HG03460 (cell line): ENCODE measurements around the gene SERF2.

Source experiments
- ATAC-seq: cut with Tn5 transposase; IDR thresholded peaks from one replicate; pipeline ENCODE4 v1.9.1; 2021; ENCODE audit not compliant: unreplicated experiment

The SERF2 gene

DNA sequence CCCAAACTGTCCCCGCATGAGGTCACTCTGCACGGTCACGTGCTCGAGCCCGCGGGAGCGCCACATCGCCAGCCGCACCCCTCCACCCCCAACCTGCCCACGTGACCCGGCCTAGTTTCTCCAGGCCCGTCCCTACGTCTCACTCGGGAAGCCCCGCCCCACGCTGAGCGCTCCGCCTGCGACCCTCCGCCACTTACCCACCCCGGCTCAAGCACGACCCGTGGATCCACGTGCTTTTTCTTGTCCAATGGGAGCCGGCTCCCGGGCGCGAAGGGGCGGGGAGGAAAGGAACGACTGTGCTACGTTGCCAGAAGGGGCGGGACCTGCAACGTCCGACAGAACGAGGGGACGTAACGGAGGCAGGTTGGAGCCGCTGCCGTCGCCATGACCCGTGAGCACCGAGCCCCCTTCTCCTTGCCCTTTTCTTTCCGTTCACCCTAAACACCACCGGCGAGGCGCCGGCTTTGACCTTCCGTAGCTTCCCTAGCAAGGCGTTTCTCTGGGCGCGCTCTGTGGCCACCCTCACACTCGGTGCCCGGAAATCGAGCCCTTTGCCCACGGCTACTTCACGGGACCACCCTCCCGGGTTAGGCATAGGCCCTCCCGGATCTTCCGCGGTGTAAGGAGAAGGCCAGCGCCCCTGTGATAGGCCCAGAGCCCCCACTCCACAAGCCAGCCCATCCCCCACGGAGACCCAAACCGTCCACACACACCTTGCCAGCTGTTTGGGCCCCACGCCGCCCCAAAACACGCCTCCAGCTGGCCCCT is at the start of gene SERF2:
SERF2 (plus strand) TSS at position 328 of the 768 bp plus-strand sequence; CDS start at position 385, 57 bp downstream.
- peak; percentile 91 for ATAC-seq

DNA sequence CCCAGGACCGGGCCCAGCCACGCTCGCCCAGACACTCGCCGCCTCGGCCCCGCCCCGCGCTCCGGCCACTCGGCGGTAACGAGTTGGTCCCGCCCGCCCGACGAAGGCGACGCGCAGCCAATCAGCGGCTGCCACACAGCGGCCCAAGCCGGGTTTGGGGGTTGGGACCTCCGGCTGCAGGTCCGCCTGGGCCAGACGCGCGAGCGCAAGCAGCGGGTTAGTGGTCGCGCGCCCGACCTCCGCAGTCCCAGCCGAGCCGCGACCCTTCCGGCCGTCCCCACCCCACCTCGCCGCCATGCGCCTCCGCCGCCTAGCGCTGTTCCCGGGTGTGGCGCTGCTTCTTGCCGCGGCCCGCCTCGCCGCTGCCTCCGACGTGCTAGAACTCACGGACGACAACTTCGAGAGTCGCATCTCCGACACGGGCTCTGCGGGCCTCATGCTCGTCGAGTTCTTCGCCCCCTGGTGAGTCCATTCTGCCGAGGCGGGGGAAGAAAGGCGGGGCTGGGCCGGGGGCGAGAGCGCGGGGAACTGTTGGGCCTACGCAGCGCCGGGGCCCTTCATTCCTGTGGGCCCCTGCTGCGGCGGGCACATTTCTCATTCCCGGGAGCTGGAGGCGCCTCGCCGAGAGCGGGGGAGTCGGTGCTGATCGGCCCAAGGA is 45.7 kb upstream of the SERF2 start, which contains the start of gene PDIA3:
PDIA3 (plus strand) TSS at position 194 of the 658 bp plus-strand sequence; CDS start at position 296, 102 bp downstream.
- peak; percentile 72 for ATAC-seq

DNA sequence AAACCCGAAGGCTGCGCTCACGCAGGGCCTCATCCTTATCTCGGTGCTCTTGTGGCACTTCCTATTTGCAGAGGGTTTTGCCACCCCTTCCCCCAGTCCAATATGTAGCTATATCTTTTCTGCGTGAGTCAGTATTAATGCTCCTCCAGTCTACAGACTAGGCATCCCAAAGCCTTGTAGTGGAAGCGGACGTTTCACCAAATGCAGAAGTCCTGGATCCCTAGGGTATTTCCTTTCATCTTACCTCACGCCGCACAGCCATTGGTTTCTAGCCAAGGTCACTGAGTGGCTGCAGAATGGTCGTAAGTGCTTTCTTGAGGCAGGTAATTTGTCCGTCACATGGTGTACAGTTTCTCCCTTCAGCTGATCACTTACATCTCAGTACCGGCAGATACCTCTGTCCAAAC is 45.2 kb upstream of the SERF2 start:
- ATAC-seq = peak; percentile 28

DNA sequence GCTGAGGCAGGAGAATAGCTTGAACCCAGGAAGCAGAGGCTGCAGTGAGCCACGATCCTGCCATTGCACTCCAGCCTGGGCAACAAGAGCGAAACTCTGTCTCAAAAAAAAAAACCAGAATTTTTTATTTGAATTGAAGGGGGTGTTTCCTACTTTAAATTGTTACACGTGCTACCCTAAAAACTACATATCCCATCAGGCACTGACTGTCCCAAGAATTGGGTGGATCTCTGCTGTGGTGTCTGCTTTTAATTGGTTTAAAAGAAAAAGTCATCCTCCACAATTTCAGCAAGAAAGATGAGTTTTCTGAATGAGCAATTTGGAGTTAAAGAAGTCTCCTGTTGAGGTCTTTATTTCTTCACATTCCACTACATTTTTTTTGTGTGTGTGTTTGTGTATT is 43.7 kb upstream of the SERF2 start:
- ATAC-seq = no peak

DNA sequence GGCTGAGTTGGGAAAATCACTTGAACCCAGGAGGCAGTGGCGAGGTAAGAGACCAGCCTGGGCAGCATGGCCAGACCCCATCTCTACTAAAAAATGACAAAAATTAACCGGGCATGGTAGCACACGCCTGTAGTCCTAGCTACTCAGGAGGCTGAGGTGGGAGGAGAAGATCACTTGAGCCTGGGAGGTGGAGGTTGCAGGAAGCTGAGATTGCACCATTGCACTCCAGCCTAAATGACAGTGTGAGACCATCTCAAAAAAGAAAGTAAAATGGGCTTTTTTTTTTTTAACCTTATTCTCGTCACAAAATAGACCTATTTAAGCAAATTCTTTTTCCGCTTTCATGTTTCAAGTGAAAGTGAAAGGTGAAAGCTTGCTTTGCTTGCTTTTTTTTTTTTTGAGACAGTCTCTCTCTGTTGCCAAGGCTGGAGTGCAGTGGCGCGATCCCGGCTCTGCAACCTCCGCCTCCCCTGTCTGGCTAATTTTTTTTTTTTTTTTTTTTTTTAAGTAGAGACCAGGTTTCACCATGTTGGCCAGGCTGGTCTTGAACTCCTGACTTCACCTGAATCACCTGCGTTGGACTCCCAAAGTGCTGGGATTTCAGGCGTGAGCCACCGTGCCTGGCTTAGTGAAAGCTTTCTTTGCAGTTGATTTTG is 42.3 kb upstream of the SERF2 start:
- peak; percentile 40 for ATAC-seq

DNA sequence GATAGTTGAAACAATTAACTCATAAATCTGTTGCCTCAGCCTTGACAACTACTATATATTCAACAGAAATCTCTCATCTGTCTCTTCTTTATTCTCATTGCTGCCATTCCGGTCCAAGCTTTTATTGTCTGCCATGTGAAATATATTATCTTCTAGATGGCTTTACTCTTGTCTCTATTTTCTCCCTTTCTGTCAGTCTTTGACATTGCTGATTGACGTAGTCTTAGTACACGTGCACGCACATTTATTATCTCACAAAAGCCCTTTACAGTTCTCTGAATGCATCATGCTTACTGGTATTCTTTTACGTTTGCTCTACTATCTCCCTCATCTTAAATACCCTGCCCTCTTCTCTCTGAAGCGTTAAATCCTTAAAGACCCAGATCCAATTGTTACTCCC is 40.2 kb upstream of the SERF2 start:
- no peak for ATAC-seq

DNA sequence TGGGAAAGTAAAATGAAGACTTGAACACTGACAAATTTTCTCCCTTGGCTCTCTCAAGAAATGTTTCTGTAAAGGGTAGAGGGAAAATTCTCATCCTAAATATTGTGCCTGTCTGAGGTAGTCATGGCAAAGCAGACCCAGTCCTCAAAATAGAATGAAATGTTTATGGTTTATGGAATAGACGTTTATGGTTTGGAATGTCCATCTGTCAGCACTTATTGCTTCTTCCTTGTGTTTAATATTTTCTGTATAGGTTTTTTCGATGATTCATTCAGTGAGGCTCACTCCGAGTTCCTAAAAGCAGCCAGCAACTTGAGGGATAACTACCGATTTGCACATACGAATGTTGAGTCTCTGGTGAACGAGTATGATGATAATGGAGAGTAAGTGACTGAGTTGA is 29.3 kb upstream of the SERF2 start:
- ATAC-seq = no peak

DNA sequence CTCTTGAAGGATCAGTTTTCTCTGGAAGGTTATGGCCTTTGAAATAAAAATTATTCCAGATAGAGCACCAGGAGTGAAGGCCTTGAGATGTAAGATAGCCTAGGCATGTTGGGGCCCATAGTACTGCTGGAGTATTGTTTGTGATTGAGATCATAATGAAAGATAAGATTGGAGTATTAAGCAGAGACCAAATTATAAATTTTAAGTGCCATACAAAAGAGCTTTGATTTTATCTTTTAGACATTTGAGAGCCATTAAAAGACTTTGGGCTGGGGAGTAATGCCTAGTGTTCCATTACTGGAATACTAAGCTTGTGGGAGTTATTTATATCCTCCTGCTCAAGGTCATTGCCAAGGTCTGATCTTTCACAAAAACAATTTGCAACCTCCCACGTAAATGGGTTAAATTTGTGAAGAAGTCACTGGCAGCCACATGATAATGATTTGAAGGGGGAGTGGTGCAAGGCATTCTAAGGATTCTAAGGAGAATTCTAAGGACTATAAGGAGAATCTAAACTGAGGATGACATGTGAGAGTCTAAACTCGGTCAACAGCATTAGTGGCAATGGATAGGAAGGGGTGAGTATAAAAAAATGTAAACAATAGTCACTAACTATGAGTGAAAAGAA is 28.2 kb upstream of the SERF2 start:
- ATAC-seq = no peak

DNA sequence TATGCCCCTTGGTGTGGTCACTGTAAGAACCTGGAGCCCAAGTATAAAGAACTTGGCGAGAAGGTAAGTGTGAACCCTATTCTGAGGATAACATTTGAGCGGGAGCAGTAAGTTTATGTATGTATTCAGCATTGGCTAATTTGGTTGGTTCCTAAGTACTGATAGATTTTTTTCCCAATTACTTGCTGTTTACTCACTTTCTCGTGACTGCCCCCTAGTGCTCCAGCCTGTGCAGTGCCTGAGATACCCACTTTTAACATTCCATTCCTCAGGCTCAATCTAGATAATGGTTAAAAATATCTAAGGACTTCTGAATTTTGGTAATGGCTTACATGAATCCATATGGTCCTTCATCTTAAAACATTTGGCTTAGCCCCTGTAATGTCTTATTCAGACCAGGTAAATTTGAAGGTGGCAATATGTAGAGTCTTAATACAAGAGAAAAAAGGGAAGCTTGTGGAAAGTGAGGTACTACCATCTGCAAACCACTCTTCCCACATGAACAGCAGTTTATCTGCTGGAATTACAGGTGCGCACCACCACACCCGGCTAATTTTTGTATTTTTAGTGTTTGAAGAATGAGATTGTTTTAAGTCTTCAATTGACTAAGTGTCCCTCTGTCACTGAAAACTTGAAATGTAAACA is 22.4 kb upstream of the SERF2 start:
- ATAC-seq = no peak

DNA sequence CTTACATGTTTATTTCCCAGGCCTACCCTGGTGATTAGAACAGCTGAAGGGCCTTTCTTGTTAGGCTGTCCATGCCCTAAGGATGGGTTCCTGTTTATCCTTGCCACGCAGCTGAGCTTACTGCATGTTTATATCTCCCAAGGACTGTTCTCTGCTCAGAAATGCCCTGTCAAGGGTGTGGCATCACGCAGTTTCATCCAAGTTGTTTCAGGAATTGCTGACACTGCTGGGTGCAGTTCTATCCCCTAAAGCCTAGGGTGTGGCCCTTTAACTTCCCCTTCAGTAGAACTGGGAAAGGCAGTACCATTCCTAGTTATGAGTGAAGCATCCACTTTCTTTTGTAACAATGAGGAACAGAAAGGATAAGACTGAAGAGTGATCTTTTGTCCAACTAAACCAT is 20.3 kb upstream of the SERF2 start:
- ATAC-seq = no peak

DNA sequence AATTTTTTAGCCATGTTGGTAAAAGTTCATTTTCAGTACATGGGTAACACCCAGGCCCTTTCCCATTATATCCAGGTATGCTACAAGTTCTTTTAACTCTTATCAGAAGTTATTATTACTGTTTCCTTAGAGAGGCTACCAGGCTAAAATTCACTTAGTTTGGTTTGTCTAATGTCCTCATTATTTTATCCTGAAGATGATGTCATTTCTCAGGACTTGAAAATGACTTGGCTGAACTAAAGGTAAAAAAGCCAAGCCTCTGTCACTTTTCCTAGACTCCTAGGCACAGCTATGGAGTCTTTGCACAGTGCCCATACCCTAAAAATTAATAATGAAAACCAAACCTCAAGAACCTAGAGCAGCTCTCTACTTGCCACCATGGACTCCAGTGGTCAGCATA is 19.5 kb upstream of the SERF2 start:
- ATAC-seq = no peak

DNA sequence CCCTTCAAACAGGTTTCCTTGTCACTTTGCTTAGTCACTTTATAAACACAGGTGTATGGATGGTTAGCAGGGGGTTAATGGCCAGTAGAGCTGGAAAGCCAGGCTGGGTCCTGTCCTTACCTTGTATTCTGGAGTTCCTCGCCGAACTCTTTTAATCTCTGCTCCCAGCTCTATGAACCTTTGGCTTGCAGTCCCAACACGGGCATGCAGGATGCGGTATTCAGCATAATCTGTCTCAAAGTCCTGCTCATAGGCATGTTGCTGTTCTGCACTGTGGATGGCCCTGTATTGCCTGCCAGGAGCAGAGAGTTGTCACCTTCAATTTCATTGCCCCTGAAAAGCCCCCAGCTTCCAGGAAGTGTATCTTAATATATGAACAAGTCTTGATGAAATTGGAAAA is 18.1 kb upstream of the SERF2 start:
- ATAC-seq = no peak

DNA sequence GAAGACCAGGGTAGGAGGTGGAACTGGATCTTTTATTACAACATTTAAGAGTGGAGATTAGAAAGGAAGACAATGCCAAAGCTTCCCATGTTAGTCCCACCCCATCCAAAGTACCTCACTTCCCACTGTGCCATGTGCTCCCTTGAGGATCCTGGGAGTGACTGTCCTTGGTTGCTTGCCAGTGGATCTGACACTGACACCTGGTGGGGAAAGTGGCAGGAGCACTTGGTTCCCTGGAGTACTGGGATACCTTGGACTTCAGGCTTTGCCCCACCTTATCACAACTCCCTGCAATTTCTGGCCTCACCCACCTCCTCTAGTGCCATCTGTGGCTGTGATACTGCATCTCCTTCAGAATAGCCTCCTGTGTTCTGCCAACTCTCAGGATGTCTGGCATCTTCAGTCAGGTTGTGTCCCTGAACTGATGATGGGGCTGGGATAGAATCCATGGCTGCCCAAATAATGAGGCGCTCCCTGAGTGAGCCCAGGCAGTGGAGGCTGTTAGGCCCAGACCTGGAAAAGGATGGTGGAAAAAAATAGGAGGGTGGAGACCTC is 16.6 kb upstream of the SERF2 start:
- no peak for ATAC-seq

DNA sequence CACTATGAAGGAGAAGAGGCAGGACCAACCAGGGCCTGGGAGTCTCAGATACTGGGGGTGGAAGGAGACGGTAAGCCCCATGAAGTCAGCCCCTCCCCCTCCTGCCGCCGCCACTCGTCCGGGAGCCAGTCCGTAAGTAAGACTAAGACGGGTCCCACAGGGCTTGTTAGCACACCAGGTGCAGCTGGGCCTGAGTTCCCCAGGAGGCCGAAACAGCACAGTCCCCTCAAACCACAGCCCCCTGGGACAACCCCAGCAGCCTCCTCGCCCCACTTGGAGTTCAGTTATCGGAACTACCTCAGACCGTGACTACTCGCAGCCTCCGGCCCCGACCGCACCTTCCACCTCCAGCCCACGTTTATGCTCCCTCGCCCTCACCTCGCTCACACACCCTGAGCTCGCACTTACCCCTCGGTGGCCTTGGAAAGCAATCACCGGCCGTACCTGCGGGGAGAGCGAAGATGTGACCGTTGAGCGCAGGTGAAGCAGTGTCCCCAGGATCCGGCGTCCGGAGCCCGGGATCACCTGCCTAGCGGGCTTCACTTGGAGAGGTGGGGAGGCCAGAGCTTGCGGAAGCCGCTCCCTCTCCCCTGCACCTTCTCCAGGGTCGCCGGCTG is 15.9 kb upstream of the SERF2 start:
- peak; percentile 65 for ATAC-seq

DNA sequence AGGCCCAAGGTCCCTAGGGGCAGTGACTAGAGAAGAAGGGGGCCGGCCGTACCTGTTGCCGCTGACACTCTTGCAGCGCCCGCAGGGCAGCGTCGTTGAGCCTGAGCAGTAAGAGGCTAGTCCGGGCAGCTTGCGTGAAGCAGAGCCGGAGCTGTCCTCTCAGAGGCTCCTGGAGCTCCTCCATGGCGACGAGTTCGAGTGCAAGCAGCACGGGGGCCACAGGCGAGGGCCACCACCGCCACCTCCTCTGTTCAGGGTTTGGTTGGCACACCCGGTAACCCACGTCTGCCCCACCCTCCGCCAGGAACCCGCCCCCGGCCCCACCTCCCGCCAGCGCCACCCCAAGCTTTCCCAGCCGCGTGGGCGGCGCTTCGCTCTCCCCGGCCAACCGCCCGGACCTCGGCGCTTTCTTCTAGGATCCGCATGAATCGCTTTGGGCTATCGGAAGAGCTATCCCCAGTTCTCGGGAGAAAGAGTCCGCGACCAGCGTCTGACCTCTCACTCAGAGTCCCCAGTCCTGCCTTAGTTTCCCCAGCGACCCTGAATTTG is 15.3 kb upstream of the SERF2 start, which contains the start of gene ELL3:
ELL3 (minus strand) TSS at position 249 of the 549 bp plus-strand sequence; CDS start at position 184, 65 bp downstream.
- peak; percentile 37 for ATAC-seq

DNA sequence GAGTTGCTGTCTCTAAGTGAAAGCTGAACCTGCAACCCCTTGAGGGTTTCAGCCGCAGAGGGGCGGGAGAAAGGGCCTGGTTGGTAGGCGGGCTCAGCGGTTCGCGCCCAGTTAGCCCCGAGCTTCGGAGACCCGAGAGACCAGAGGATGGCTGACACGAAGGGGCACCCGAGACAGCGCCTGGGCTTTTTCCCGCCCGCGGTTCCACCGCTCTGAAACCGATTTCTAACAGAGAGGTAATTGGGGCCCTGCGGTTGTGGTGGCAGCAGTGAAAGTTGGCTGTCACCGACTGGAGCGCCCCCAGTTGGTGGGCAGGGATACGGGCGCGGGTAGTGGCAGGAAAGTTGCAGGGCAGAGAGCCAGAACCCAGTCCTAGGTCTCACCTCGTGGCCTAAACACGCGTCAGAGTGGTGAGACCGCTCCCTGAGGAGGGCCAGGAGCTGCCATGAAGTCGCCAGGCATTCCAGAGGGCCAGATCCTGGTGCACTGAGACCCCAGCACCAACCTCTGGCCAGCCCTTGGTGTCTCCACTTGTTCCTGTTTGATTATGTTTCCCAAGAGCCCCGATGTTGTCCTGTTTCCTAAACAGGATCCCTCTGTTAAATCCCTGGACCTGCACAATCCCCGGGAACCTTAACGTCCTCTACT is 14.7 kb upstream of the SERF2 start:
- ATAC-seq = peak; percentile 58

DNA sequence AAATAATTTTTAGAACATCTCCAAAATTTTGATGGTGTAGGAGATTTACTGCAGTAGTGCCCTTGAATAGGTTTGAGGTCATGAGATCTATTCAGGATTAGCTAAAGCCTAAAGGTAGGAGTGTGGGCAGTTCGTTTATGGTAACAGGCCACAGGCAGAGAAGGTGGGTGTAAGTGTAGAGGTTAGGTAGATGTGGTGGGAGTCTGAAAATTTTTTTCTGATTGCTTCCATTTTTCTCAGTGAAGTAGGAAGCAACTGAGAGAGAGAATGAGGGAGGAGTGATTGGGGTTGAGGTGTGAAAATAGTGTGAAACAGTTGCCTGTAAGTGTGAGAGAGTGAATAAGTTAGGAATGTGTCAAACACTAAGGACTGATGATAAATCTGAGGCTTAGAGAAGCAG is 13.1 kb upstream of the SERF2 start:
- ATAC-seq = no peak

DNA sequence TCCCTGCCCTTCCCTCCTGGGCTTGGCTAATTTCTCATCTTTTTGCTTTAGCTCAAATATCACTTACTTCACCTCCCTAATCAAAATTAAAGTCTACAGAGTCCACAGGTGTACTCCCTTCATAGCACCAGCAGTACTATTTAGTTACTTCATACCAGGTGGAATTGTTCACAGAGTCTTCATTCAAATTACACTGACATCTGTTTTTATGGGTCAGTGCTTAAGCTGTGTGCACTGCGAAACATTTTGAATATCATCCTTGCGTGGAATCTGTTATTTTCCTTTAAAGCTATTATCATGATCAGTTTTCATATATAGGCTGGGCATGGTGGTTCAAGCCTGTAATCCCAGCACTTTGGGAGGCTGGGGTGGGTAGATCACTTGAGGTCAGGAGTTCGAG is 2.7 kb upstream of the SERF2 start:
- ATAC-seq = no peak

DNA sequence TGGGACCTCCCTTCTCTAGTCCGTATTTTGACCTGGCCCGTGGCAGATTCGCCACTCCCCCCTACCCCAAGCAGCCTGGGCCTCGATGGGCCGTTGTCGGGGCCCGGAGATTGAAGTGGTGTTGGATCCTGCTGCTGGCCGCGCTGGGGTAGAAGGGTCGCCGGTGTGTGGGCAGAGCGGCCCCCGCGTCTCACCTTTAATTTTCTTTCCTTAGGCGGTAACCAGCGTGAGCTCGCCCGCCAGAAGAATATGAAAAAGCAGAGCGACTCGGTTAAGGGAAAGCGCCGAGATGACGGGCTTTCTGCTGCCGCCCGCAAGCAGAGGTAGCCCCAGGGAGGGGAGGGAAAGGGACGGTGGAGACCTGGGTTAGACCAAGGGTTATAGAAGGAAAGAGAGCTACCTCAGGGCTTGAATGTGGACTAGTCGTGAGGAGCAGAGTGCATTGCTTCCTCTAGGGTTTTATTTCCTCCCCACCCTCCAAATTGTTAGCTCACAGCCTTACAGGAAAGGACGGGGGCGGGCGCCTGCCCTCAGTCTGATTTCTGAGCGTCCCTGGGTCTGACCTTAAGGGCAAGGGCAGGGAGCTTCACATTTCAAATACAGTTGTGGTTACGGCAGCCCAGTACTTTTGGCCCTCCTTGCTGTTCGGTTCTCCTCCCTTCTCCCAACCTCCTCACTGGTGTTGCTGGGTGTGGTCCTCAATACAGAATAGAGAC is 799 bp downstream of the SERF2 start:
- no peak for ATAC-seq
